ENCODE measurements around the gene C17orf113. TPM values are rescaled to one million over a fixed set of nuclear protein-coding genes. Genes with fewer than 3 reads are reported as not detected.

C17orf113 gene
- total and polyA plus RNA-seq, 2 of the 13 experiments (the other 11 are each of a cell fraction or from before 2014, with no cell fraction given): 0.87 to 1.1 TPM

DNA sequence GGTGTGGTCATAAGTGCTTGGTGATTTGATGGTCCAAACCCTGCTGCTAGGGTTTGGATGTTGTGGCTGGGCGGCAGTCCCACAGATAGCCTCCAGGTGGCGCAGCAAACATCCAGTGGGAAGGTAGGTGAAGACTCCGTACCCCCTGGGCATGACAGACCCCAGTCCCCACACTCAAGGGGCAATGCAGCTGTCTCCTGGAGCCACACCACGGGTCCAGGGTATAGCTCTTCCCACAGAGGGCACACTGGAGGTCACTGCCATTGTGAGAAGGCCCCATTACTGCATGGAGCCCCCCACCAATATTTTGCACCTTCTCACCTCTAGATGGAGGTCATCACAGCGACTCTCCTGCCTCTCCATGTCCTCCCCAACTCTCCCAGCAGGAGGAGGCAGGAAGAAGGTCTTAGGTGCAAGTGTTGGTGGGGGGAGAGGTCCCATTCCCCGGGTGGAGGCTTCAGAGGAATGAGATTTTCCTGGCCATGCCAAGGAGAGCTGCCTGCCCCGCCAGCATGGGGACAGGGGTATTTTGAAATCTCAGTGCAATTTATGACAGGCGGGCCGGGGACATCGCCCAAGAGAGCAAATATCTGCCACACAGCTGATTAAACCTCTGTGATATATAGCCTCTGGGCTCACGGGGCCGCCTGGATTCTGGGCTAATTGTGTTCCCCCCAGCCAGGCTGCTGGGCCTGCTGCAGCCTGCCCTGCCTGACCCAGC lies 17.1 kb upstream of the C17orf113 start (continued):
- TF ChIP-seq SMAD3 (CRISPR knock-in tag; IDR thresholded peaks at IDR 0.05): no peak
- no peak for TF ChIP-seq ZSCAN30 (CRISPR knock-in tag; IDR thresholded peaks at IDR 0.05)
- TF ChIP-seq AGO2 (optimal IDR thresholded peaks at IDR 0.05; ENCODE audit: low read depth, low read length): no peak
- peak; percentile 52; the same call in 1 of the 2 replicates for TF ChIP-seq FOXC1 (CRISPR knock-in tag; IDR thresholded peaks at IDR 0.05; ENCODE audit: borderline replicate concordance)
- TF ChIP-seq SIN3A (IDR thresholded peaks at IDR 0.05; ENCODE audit: borderline replicate concordance, low read depth, low read length): no peak
- no peak for TF ChIP-seq SRY (CRISPR knock-in tag; IDR thresholded peaks at IDR 0.05)
- TF ChIP-seq, protein P1, sequence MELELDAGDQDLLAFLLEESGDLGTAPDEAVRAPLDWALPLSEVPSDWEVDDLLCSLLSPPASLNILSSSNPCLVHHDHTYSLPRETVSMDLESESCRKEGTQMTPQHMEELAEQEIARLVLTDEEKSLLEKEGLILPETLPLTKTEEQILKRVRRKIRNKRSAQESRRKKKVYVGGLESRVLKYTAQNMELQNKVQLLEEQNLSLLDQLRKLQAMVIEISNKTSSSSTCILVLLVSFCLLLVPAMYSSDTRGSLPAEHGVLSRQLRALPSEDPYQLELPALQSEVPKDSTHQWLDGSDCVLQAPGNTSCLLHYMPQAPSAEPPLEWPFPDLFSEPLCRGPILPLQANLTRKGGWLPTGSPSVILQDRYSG (CRISPR knock-in tag; IDR thresholded peaks at IDR 0.05): no peak
- TF ChIP-seq, protein P2, sequence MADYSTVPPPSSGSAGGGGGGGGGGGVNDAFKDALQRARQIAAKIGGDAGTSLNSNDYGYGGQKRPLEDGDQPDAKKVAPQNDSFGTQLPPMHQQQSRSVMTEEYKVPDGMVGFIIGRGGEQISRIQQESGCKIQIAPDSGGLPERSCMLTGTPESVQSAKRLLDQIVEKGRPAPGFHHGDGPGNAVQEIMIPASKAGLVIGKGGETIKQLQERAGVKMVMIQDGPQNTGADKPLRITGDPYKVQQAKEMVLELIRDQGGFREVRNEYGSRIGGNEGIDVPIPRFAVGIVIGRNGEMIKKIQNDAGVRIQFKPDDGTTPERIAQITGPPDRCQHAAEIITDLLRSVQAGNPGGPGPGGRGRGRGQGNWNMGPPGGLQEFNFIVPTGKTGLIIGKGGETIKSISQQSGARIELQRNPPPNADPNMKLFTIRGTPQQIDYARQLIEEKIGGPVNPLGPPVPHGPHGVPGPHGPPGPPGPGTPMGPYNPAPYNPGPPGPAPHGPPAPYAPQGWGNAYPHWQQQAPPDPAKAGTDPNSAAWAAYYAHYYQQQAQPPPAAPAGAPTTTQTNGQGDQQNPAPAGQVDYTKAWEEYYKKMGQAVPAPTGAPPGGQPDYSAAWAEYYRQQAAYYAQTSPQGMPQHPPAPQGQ (CRISPR knock-in tag; IDR thresholded peaks at IDR 0.05; ENCODE audit: borderline replicate concordance): no peak
- TF ChIP-seq ZKSCAN8 (CRISPR knock-in tag; IDR thresholded peaks at IDR 0.05; ENCODE audit: borderline replicate concordance): no peak
- TF ChIP-seq, protein P3, sequence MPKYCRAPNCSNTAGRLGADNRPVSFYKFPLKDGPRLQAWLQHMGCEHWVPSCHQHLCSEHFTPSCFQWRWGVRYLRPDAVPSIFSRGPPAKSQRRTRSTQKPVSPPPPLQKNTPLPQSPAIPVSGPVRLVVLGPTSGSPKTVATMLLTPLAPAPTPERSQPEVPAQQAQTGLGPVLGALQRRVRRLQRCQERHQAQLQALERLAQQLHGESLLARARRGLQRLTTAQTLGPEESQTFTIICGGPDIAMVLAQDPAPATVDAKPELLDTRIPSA (CRISPR knock-in tag; IDR thresholded peaks at IDR 0.05; ENCODE audit: borderline replicate concordance): no peak
- no peak for TF ChIP-seq SRF (IDR thresholded peaks at IDR 0.05; ENCODE audit: low read depth, low read length)
- peak; percentile 38 for TF ChIP-seq JARID2 (CRISPR knock-in tag; IDR thresholded peaks at IDR 0.05; ENCODE audit: insufficient replicate concordance)
- TF ChIP-seq ZNF253 (CRISPR knock-in tag; IDR thresholded peaks at IDR 0.05; ENCODE audit: borderline replicate concordance): no peak
- 0 out of 2 replicates have a peak, but pooled peaks have one; percentile 10 for TF ChIP-seq THRA (CRISPR knock-in tag; IDR thresholded peaks at IDR 0.05; ENCODE audit: borderline replicate concordance)
- no peak; the same call in 1 of the 2 replicates for TF ChIP-seq ZGPAT (CRISPR knock-in tag; IDR thresholded peaks at IDR 0.05)
- TF ChIP-seq IRF9 (CRISPR knock-in tag; IDR thresholded peaks at IDR 0.05; ENCODE audit: borderline replicate concordance): 0 out of 2 replicates have a peak, but pooled peaks have one; percentile 76
- peak; percentile 61; the same call in 1 of the 2 replicates for TF ChIP-seq SALL1 (CRISPR knock-in tag; IDR thresholded peaks at IDR 0.05)
- TF ChIP-seq, protein P4, sequence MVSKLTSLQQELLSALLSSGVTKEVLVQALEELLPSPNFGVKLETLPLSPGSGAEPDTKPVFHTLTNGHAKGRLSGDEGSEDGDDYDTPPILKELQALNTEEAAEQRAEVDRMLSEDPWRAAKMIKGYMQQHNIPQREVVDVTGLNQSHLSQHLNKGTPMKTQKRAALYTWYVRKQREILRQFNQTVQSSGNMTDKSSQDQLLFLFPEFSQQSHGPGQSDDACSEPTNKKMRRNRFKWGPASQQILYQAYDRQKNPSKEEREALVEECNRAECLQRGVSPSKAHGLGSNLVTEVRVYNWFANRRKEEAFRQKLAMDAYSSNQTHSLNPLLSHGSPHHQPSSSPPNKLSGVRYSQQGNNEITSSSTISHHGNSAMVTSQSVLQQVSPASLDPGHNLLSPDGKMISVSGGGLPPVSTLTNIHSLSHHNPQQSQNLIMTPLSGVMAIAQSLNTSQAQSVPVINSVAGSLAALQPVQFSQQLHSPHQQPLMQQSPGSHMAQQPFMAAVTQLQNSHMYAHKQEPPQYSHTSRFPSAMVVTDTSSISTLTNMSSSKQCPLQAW (CRISPR knock-in tag; IDR thresholded peaks at IDR 0.05): peak; percentile 82; the same call in 1 of the 2 replicates
- no peak for TF ChIP-seq RCOR2 (CRISPR knock-in tag; IDR thresholded peaks at IDR 0.05)

Measured in HepG2 (cell line).